Neural progenitor cell (in vitro differentiated cells): ENCODE results near the gene HOXA11. TPM values are rescaled to one million over a fixed set of nuclear protein-coding genes. Genes with fewer than 3 reads are reported as not detected.
A peak's percentile ranks its signal among the peaks of the same experiment; 100 is the strongest.

ENCODE experiments used
- DNase-seq: peaks from one replicate; pipeline ENCODE4 v3.0.0-alpha.2; 2016; ENCODE audit warnings: low spot score
- H2AFZ ChIP-seq: fragments of 200-600 bp; sonication (generic); replicated peaks from 2 replicates; pipeline ENCODE4 v1.6.1; 2016; ENCODE audit warnings: antibody characterized with exemption
- H3F3A ChIP-seq: fragments of 200-600 bp; sonication (generic); 2 replicates; pipeline ENCODE4 v1.6.1; 2016; ENCODE audit warnings: antibody characterized with exemption, low read depth
- H3K27ac ChIP-seq: fragments of 200-600 bp; sonication (generic); 2 replicates; pipeline ENCODE4 v1.5.1; 2016; ENCODE audit warnings: mild to moderate bottlenecking
- H3K27me3 ChIP-seq: fragments of 200-600 bp; sonication (generic); 2 replicates; pipeline ENCODE4 v1.6.1; 2016; ENCODE audit warnings: mild to moderate bottlenecking, moderate library complexity
- H3K36me3 ChIP-seq: fragments of 200-600 bp; sonication (generic); 2 replicates; pipeline ENCODE4 v1.5.1; 2016
- H3K4me1 ChIP-seq: fragments of 200-600 bp; sonication (generic); 2 replicates; pipeline ENCODE4 v1.6.1; 2016; ENCODE audit warnings: mixed run types
- H3K4me2 ChIP-seq: fragments of 200-600 bp; sonication (generic); 2 replicates; pipeline ENCODE4 v1.6.1; 2016
- H3K4me3 ChIP-seq: fragments of 200-600 bp; sonication (generic); 2 replicates; pipeline ENCODE4 v1.5.1; 2016
- H3K79me2 ChIP-seq: fragments of 200-600 bp; sonication (generic); 2 replicates; pipeline ENCODE4 v1.6.1; 2016; ENCODE audit warnings: low read depth
- H3K9ac ChIP-seq: fragments of 200-600 bp; sonication (generic); 2 replicates; pipeline ENCODE4 v1.6.1; 2016
- H3K9me3 ChIP-seq: fragments of 200-600 bp; sonication (generic); 2 replicates; pipeline ENCODE4 v1.5.1; 2016; ENCODE audit warnings: low read depth
- H4K20me1 ChIP-seq: fragments of 200-600 bp; sonication (generic); 2 replicates; pipeline ENCODE4 v1.6.1; 2016; ENCODE audit warnings: low read depth
- H3K27ac Mint-ChIP-seq: 3 replicates; pipeline ENCODE4 v1.8.0; 2021; ENCODE audit warnings: mixed read lengths
- H3K27me3 Mint-ChIP-seq: 2 replicates; pipeline ENCODE4 v1.8.0; 2022; ENCODE audit warnings: low read depth, mild to moderate bottlenecking, inconsistent platforms, moderate library complexity, mixed read lengths; ENCODE audit not compliant: insufficient read depth
- H3K36me3 Mint-ChIP-seq: 3 replicates; pipeline ENCODE4 v1.8.0; 2021; ENCODE audit warnings: mixed read lengths
- H3K4me1 Mint-ChIP-seq: 3 replicates; pipeline ENCODE4 v1.8.0; 2021; ENCODE audit warnings: mixed read lengths
- H3K4me3 Mint-ChIP-seq: 3 replicates; pipeline ENCODE4 v1.8.0; 2021; ENCODE audit warnings: mild to moderate bottlenecking, moderate library complexity, mixed read lengths
- H3K9me3 Mint-ChIP-seq: 3 replicates; pipeline ENCODE4 v1.8.0; 2020; ENCODE audit warnings: mixed read lengths
- EZH2 ChIP-seq: fragments of 200-600 bp; sonication (generic); IDR thresholded peaks from 2 replicates; pipeline ENCODE4 v1.6.1; 2017; ENCODE audit warnings: antibody characterized with exemption, mild to moderate bottlenecking, moderate library complexity
- EZH2phosphoT487 ChIP-seq: fragments of 200-600 bp; sonication (generic); IDR thresholded peaks from 2 replicates; pipeline ENCODE4 v1.6.1; 2017; ENCODE audit warnings: antibody characterized with exemption
- total RNA-seq: library from RNA; depleted of rRNA; stranded (reverse); fragments of >200 nt; gene quantifications from 2 replicates; pipeline ENCODE4 v1.2.3, GENCODE V29; 2015; ENCODE audit warnings: low replicate concordance
- TF ChIP-seq, protein P1 (sequence below): fragments of 200-600 bp; sonication (generic); IDR thresholded peaks from 2 replicates; pipeline ENCODE4 v1.5.1; 2017; ENCODE audit warnings: antibody characterized with exemption, mild to moderate bottlenecking

The HOXA11 gene
- total RNA-seq: not detected in 2 replicates

DNA sequence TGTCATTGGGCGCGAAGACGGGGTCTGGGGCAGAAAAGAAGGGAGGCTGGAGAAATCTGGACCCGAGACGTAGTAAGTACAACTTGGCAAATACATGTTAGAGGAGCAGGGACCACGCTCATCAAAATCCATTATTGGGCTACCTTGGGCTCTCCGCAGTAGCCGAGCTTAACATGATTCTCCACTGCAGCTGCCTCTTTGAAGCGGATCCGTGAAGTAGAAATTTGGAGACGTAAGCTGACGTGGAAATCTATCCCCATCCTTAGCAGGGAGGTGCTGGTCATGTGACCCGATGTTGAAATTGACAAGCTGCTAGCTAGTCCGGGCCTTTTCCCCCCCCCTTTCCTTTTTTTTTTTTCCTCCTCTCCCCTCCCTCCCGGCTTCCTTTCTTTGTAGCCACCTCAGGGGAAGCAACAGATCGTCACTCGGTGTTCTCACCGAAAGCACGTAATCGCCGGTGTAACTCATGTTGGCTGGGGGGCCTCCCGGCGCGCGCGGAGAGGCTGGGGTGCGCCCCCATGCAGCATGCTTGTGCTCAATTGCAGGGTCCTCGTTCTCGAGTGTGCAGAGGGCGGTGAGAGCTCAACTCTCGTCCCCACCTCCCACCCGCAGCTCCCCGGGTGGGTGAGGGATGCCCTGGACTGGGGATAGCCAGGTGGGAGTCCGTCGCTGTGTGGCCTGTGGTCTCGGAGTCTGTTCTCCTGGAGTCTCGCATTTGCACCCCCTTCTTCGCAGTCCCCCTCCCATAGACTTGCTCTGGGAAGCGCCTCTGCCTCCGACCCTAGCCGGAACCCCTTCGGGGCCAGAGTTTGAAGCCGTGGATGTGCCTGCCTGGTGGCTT lies at the start of gene HOXA11:
TSS of gene HOXA11 (minus strand) at position 220 of the 841 bp plus-strand sequence. CDS start at position 132, 88 bp downstream.
- Histone ChIP-seq H3F3A (peaks cover 17% of the 10 kb centered on the region), H3K36me3 (no peaks in the 10 kb centered on the region), H2AFZ (no peak within 1 kb of the TSS), H3K4me3 (no peak within 1 kb of the TSS), H3K27me3 (peaks cover 100% of the 10 kb centered on the region), H4K20me1 (peaks cover 100% of the 10 kb centered on the region), H3K9me3 (no peaks in the 10 kb centered on the region), H3K4me1 (peaks cover 14% of the 10 kb centered on the region), H3K79me2 (no peaks in the 10 kb centered on the region), H3K4me2 (peak within 1 kb of the TSS; percentile 36), H3K27ac (no peak within 1 kb of the TSS), H3K9ac (no peak within 1 kb of the TSS)
- Mint-ChIP-seq H3K4me1 (peaks cover 10% of the 10 kb centered on the region), H3K36me3 (no peaks in the 10 kb centered on the region), H3K27me3 (peaks cover 94% of the 10 kb centered on the region), H3K27ac (no peak within 1 kb of the TSS), H3K9me3 (peaks cover 13% of the 10 kb centered on the region), H3K4me3 (peak within 1 kb of the TSS; percentile 71)
- TF ChIP-seq, protein P1, sequence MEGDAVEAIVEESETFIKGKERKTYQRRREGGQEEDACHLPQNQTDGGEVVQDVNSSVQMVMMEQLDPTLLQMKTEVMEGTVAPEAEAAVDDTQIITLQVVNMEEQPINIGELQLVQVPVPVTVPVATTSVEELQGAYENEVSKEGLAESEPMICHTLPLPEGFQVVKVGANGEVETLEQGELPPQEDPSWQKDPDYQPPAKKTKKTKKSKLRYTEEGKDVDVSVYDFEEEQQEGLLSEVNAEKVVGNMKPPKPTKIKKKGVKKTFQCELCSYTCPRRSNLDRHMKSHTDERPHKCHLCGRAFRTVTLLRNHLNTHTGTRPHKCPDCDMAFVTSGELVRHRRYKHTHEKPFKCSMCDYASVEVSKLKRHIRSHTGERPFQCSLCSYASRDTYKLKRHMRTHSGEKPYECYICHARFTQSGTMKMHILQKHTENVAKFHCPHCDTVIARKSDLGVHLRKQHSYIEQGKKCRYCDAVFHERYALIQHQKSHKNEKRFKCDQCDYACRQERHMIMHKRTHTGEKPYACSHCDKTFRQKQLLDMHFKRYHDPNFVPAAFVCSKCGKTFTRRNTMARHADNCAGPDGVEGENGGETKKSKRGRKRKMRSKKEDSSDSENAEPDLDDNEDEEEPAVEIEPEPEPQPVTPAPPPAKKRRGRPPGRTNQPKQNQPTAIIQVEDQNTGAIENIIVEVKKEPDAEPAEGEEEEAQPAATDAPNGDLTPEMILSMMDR: no peak
- no peak for TF ChIP-seq EZH2phosphoT487
- no peak for TF ChIP-seq EZH2
- no peak for DNase-seq

DNA sequence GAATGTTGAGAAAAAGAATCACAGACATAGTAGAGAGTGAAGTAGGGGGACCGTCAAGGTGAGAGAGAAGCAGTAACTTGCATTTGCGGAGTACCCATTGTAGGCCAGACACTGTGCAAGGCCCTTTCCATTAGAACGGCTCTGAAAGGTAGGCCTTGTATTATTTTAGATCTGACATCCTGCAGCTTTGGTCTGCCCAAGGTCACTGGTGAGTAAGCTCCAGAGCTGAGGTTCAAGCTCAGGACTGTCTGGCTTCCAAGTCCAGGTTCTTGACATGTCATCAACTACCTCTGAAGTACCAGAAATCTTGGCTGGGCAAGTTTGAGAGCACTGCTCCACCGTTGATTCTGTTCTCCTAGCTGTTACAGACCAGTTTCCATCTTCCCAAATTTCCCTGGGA lies 44.4 kb upstream of the HOXA11 start:
- Mint-ChIP-seq H3K4me3 (no peak overlapping the region), H3K27me3 (peaks cover 55% of the 10 kb centered on the region), H3K36me3 (no peaks in the 10 kb centered on the region), H3K4me1 (peaks cover 2% of the 10 kb centered on the region), H3K27ac (no peak overlapping the region), H3K9me3 (peaks cover 2% of the 10 kb centered on the region)
- Histone ChIP-seq H3K4me1 (no peaks in the 10 kb centered on the region), H3K27ac (no peak overlapping the region), H3K4me2 (no peak overlapping the region), H4K20me1 (peaks cover 6% of the 10 kb centered on the region), H3K4me3 (no peak overlapping the region), H3K27me3 (peaks cover 100% of the 10 kb centered on the region), H3K36me3 (no peaks in the 10 kb centered on the region), H3K79me2 (no peaks in the 10 kb centered on the region), H3F3A (peaks cover 7% of the 10 kb centered on the region), H3K9ac (no peak overlapping the region), H3K9me3 (no peaks in the 10 kb centered on the region), H2AFZ (no peak overlapping the region)
- no peak for DNase-seq
- no peak for TF ChIP-seq EZH2

DNA sequence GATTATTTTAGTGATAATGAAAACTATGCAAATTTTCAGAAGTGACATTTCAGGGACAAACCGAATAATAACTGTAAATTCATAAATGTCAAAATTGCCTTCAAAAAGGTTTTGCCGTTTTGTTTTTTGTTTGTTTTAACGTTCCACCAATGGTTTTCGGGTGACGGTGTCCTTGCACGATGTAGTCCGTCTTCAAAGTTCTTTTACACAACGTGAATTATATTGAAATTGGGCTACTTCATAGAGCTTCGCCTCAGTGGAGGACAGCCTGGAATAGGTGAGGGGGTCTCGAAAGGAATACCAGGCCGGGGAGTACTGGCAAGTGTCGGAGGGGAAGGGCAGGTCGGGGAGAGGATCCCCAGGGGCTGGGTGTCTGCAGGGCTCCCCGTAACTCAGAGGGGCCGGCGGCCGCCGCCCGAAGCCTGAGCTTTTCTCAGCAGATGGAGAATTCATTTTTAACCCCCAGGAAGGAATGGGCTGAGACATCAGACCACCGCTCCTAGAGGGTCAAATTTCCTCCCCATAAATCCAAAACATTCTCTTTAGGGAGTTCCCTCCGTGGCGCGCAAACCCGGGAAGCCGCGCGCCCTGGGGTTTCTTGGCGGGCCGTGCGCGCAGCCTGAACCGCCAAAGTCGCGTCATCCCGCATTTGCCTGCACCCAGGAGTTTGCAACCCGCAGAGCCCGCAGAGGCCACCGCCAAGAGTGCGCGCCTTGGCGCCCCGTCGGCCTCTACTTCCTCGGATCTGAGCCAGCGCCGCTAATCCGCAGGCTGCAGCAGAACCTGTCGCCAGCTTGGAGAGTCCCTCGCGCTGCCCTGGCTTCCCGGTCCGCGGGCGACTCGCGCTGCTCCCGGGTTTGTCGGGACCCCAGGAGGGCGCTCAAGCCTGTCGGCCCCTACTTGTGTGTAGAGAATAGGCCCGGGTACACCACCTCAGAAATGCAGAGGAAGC lies 40.2 kb upstream of the HOXA11 start:
- DNase-seq: peak; percentile 77
- Mint-ChIP-seq H3K27me3 (peaks cover 78% of the 10 kb centered on the region), H3K36me3 (peaks cover 2% of the 10 kb centered on the region), H3K9me3 (peaks cover 7% of the 10 kb centered on the region), H3K4me1 (peaks cover 2% of the 10 kb centered on the region), H3K27ac (no peak overlapping the region), H3K4me3 (no peak overlapping the region)
- Histone ChIP-seq H3K79me2 (no peaks in the 10 kb centered on the region), H3K27ac (no peak overlapping the region), H3K27me3 (peaks cover 100% of the 10 kb centered on the region), H3K9ac (no peak overlapping the region), H3K36me3 (no peaks in the 10 kb centered on the region), H2AFZ (peak overlapping the region; percentile 5), H3K4me3 (peak overlapping the region; percentile 41), H4K20me1 (peaks cover 6% of the 10 kb centered on the region), H3K4me2 (peak overlapping the region; percentile 79), H3F3A (peaks cover 7% of the 10 kb centered on the region), H3K9me3 (no peaks in the 10 kb centered on the region), H3K4me1 (peaks cover 5% of the 10 kb centered on the region)
- peak; percentile 98 for TF ChIP-seq EZH2phosphoT487
- TF ChIP-seq, protein P1: no peak
- peak; percentile 99 for TF ChIP-seq EZH2
